Central memory CD8-positive, alpha-beta T cell (primary cell): Measurements from ENCODE around the gene HIPK3.

Experiments used
- ATAC-seq: fragments of 150-1000 bp; cut with Tn5 transposase; replicated peaks from 2 replicates; pipeline ENCODE4 v1.10.0; 2022; ENCODE audit warnings: mild to moderate bottlenecking, moderate FRiP score, moderate number of reproducible peaks; ENCODE audit not compliant: poor library complexity, severe bottlenecking; ENCODE audit errors: extremely low read depth
- DNase-seq, 2 donors: peaks; one replicate each; pipeline ENCODE4 v3.0.0; 2021; ENCODE audit warnings: low spot score in 2 of 2
- H3K27ac Mint-ChIP-seq: one replicate; pipeline ENCODE4 v1.8.0; 2022; ENCODE audit warnings: low read depth, mild to moderate bottlenecking, moderate library complexity, mixed read lengths
- H3K27me3 Mint-ChIP-seq: one replicate; pipeline ENCODE4 v1.8.0; 2022; ENCODE audit warnings: mixed read lengths
- H3K36me3 Mint-ChIP-seq: one replicate; pipeline ENCODE4 v1.8.0; 2022; ENCODE audit warnings: mild to moderate bottlenecking, moderate library complexity, mixed read lengths; ENCODE audit not compliant: insufficient read depth
- H3K4me1 Mint-ChIP-seq: one replicate; pipeline ENCODE4 v1.8.0; 2022; ENCODE audit warnings: mixed read lengths
- H3K4me3 Mint-ChIP-seq: one replicate; pipeline ENCODE4 v1.8.0; 2022; ENCODE audit warnings: mild to moderate bottlenecking, moderate library complexity, mixed read lengths
- H3K9me3 Mint-ChIP-seq: one replicate; pipeline ENCODE4 v1.8.0; 2022; ENCODE audit warnings: mixed read lengths

The HIPK3 gene

GRCh38 chr11:33320814-33321330, 63.7 kb downstream of the HIPK3 start:
- Mint-ChIP-seq H3K4me3 (no peak overlapping the region), H3K9me3 (no peaks in the 10 kb centered on the region), H3K27ac (no peak overlapping the region), H3K27me3 (no peaks in the 10 kb centered on the region), H3K36me3 (peaks cover 3% of the 10 kb centered on the region), H3K4me1 (peaks cover 24% of the 10 kb centered on the region)
- no peak for ATAC-seq
- DNase-seq = no peak

- ATAC-seq = no peak
- Mint-ChIP-seq H3K36me3 (peaks cover 3% of the 10 kb centered on the region), H3K4me3 (no peak overlapping the region), H3K9me3 (no peaks in the 10 kb centered on the region), H3K27ac (no peak overlapping the region), H3K4me1 (peaks cover 28% of the 10 kb centered on the region), H3K27me3 (no peaks in the 10 kb centered on the region)
- DNase-seq = no peak
These were observed 64.2 kb downstream of the HIPK3 start for GRCh38 chr11:33321422-33321821.

- Mint-ChIP-seq H3K9me3 (no peaks in the 10 kb centered on the region), H3K27ac (no peak overlapping the region)
- ATAC-seq = no peak
These were observed 66.2 kb downstream of the HIPK3 start for GRCh38 chr11:33323421-33323820.

GRCh38 chr11:33324302-33324985, 67.3 kb downstream of the HIPK3 start:
- Mint-ChIP-seq H3K27me3 (no peaks in the 10 kb centered on the region), H3K4me3 (no peak overlapping the region), H3K4me1 (peaks cover 29% of the 10 kb centered on the region), H3K36me3 (peaks cover 5% of the 10 kb centered on the region), H3K27ac (peak overlapping the region; percentile 42), H3K9me3 (no peaks in the 10 kb centered on the region)
- DNase-seq (no peak), ATAC-seq (no peak)

More at GRCh38 chr11:33323421-33323820, 66.2 kb downstream of the HIPK3 start:
- Mint-ChIP-seq H3K36me3 (peaks cover 5% of the 10 kb centered on the region), H3K4me1 (peaks cover 29% of the 10 kb centered on the region), H3K4me3 (no peak overlapping the region), H3K27me3 (no peaks in the 10 kb centered on the region)
- DNase-seq = no peak

- peak overlapping the region; percentile 44 for H3K27ac Mint-ChIP-seq
- H3K4me1 Mint-ChIP-seq = peaks cover 33% of the 10 kb centered on the region
- DNase-seq = no peak
- H3K9me3 Mint-ChIP-seq = no peaks in the 10 kb centered on the region
- peaks cover 5% of the 10 kb centered on the region for H3K36me3 Mint-ChIP-seq
- H3K27me3 Mint-ChIP-seq = no peaks in the 10 kb centered on the region
- ATAC-seq = no peak
- H3K4me3 Mint-ChIP-seq = no peak overlapping the region
These were observed 68.3 kb downstream of the HIPK3 start for GRCh38 chr11:33325451-33325850.

GRCh38 chr11:33329705-33330329, 72.6 kb downstream of the HIPK3 start:
- H3K4me3 Mint-ChIP-seq = no peak overlapping the region
- no peaks in the 10 kb centered on the region for H3K9me3 Mint-ChIP-seq
- no peak overlapping the region for H3K27ac Mint-ChIP-seq
- peaks cover 4% of the 10 kb centered on the region for H3K36me3 Mint-ChIP-seq
- H3K4me1 Mint-ChIP-seq = peaks cover 21% of the 10 kb centered on the region
- DNase-seq (peak in 1 of 2 donors; percentile 16), ATAC-seq (peak; percentile 60)
- H3K27me3 Mint-ChIP-seq = no peaks in the 10 kb centered on the region

GRCh38 chr11:33333816-33334215, 76.6 kb downstream of the HIPK3 start:
- Mint-ChIP-seq H3K27ac (no peak overlapping the region), H3K27me3 (no peaks in the 10 kb centered on the region), H3K9me3 (no peaks in the 10 kb centered on the region), H3K4me3 (no peak overlapping the region), H3K36me3 (peaks cover 7% of the 10 kb centered on the region), H3K4me1 (peaks cover 4% of the 10 kb centered on the region)
- ATAC-seq = no peak
- no peak for DNase-seq

- Mint-ChIP-seq H3K9me3 (no peaks in the 10 kb centered on the region), H3K27me3 (no peaks in the 10 kb centered on the region), H3K4me1 (peaks cover 7% of the 10 kb centered on the region), H3K27ac (no peak overlapping the region), H3K36me3 (peaks cover 14% of the 10 kb centered on the region), H3K4me3 (no peak overlapping the region)
- ATAC-seq = no peak
- DNase-seq = no peak
These were observed 77.4 kb downstream of the HIPK3 start for GRCh38 chr11:33334627-33335026.

- no peak for ATAC-seq
- Mint-ChIP-seq H3K27ac (peak overlapping the region; percentile 16), H3K4me3 (no peak overlapping the region), H3K27me3 (no peaks in the 10 kb centered on the region), H3K36me3 (peaks cover 33% of the 10 kb centered on the region), H3K9me3 (no peaks in the 10 kb centered on the region), H3K4me1 (peaks cover 5% of the 10 kb centered on the region)
- no peak for DNase-seq
These were observed 82.1 kb downstream of the HIPK3 start for GRCh38 chr11:33339247-33339646.

GRCh38 chr11:33344611-33345010, 87.4 kb downstream of the HIPK3 start:
- DNase-seq (no peak), ATAC-seq (no peak)
- Mint-ChIP-seq H3K27me3 (no peaks in the 10 kb centered on the region), H3K4me3 (no peak overlapping the region), H3K36me3 (peaks cover 51% of the 10 kb centered on the region), H3K4me1 (no peaks in the 10 kb centered on the region), H3K9me3 (no peaks in the 10 kb centered on the region), H3K27ac (no peak overlapping the region)

- no peak overlapping the region for H3K27ac Mint-ChIP-seq
- DNase-seq = no peak
- H3K36me3 Mint-ChIP-seq = peaks cover 54% of the 10 kb centered on the region
- H3K27me3 Mint-ChIP-seq = no peaks in the 10 kb centered on the region
- ATAC-seq = no peak
- no peaks in the 10 kb centered on the region for H3K9me3 Mint-ChIP-seq
- H3K4me3 Mint-ChIP-seq = no peak overlapping the region
- no peaks in the 10 kb centered on the region for H3K4me1 Mint-ChIP-seq
These were observed 90.4 kb downstream of the HIPK3 start for GRCh38 chr11:33347490-33348125.

- Mint-ChIP-seq H3K36me3 (peaks cover 63% of the 10 kb centered on the region), H3K4me3 (no peak overlapping the region), H3K27ac (no peak overlapping the region), H3K27me3 (no peaks in the 10 kb centered on the region), H3K4me1 (no peaks in the 10 kb centered on the region), H3K9me3 (no peaks in the 10 kb centered on the region)
- no peak for DNase-seq
- no peak for ATAC-seq
These were observed 93.1 kb downstream of the HIPK3 start for GRCh38 chr11:33350287-33350686.
